HL-60 (cell line): ENCODE measurements around the gene BLOC1S5.

Experiments used
- GABPA ChIP-seq: IDR thresholded peaks from 2 replicates; pipeline ENCODE4 v1.6.1; 2012; ENCODE audit warnings: low read depth
- POLR2AphosphoS5 ChIP-seq: IDR thresholded peaks from 2 replicates; pipeline ENCODE4 v1.6.1; 2012; ENCODE audit warnings: low read depth
- SPI1 ChIP-seq: IDR thresholded peaks from 2 replicates; pipeline ENCODE4 v1.6.1; 2012; ENCODE audit warnings: low read depth, mild to moderate bottlenecking, borderline replicate concordance
- TF ChIP-seq, protein P1 (sequence below): IDR thresholded peaks from one replicate; pipeline ENCODE4 v1.5.1; 2011; ENCODE audit warnings: low read length, control low read depth, inconsistent platforms; ENCODE audit not compliant: insufficient read depth
- TF ChIP-seq, protein P2 (sequence below): IDR thresholded peaks from 2 replicates; pipeline ENCODE4 v1.6.1; 2012; ENCODE audit warnings: low read depth; ENCODE audit not compliant: insufficient replicate concordance

DNA sequence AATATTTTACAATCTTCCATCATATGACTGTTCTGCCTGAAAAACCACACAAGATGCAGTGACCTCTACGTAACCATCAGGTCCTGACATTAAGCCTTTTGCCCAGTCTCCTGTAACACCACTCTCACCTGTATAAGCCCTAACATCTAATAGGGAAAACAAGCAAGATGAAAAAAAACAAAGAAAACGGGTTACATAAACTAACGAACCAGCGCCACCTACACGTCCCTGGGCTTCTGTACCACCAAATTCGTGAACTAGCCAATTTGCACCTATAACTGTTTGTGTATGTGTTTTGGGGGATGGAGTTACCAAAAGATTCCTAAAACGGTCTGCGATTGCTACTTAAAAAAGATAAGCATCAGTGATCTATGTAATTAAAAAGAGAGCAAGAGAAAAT lies 70.2 kb downstream of the BLOC1S5 start:
- TF ChIP-seq, protein P1, sequence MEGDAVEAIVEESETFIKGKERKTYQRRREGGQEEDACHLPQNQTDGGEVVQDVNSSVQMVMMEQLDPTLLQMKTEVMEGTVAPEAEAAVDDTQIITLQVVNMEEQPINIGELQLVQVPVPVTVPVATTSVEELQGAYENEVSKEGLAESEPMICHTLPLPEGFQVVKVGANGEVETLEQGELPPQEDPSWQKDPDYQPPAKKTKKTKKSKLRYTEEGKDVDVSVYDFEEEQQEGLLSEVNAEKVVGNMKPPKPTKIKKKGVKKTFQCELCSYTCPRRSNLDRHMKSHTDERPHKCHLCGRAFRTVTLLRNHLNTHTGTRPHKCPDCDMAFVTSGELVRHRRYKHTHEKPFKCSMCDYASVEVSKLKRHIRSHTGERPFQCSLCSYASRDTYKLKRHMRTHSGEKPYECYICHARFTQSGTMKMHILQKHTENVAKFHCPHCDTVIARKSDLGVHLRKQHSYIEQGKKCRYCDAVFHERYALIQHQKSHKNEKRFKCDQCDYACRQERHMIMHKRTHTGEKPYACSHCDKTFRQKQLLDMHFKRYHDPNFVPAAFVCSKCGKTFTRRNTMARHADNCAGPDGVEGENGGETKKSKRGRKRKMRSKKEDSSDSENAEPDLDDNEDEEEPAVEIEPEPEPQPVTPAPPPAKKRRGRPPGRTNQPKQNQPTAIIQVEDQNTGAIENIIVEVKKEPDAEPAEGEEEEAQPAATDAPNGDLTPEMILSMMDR, result no peak
- TF ChIP-seq POLR2AphosphoS5, result no peak
- TF ChIP-seq, protein P2, sequence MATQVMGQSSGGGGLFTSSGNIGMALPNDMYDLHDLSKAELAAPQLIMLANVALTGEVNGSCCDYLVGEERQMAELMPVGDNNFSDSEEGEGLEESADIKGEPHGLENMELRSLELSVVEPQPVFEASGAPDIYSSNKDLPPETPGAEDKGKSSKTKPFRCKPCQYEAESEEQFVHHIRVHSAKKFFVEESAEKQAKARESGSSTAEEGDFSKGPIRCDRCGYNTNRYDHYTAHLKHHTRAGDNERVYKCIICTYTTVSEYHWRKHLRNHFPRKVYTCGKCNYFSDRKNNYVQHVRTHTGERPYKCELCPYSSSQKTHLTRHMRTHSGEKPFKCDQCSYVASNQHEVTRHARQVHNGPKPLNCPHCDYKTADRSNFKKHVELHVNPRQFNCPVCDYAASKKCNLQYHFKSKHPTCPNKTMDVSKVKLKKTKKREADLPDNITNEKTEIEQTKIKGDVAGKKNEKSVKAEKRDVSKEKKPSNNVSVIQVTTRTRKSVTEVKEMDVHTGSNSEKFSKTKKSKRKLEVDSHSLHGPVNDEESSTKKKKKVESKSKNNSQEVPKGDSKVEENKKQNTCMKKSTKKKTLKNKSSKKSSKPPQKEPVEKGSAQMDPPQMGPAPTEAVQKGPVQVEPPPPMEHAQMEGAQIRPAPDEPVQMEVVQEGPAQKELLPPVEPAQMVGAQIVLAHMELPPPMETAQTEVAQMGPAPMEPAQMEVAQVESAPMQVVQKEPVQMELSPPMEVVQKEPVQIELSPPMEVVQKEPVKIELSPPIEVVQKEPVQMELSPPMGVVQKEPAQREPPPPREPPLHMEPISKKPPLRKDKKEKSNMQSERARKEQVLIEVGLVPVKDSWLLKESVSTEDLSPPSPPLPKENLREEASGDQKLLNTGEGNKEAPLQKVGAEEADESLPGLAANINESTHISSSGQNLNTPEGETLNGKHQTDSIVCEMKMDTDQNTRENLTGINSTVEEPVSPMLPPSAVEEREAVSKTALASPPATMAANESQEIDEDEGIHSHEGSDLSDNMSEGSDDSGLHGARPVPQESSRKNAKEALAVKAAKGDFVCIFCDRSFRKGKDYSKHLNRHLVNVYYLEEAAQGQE, result no peak
- TF ChIP-seq GABPA, result no peak
- TF ChIP-seq SPI1, result no peak
